ENCODE data around the gene RAB6A.

GRCh38 chr11:73792584-73792983 lies 31.7 kb upstream of the RAB6A start:
- TF ChIP-seq CTCF (IDR thresholded peaks at IDR 0.05), result no peak
- no peak for TF ChIP-seq POLR2AphosphoS5 (IDR thresholded peaks at IDR 0.05)

Measured in sigmoid colon (tissue), 4 donors.